Measurements from ENCODE around the gene IRS2. TPM values are rescaled to one million over a fixed set of nuclear protein-coding genes. Genes with fewer than 3 reads are reported as not detected.

Gene IRS2
- polyA plus RNA-seq, 1 of the 3 experiments (the other 2 are of a cell fraction) = 7.0 TPM

GRCh38 chr13:109728791-109729731, 57.3 kb downstream of the IRS2 start:
- WGBS (ENCODE audit: low lambda C conversion rate) = 80% methylated on average over 17 of the region's 17 CpGs
- peaks cover 0 to 25% of the 10 kb centered on the region in 2 experiments; a peak in 2 of 4 replicates for H3K4me1 ChIP-seq (ENCODE audit: control insufficient read depth in 1 of 2, insufficient read depth in 2 of 2, low read depth in 1 of 2, low read length in 1 of 2)
- CTCF ChIA-PET = interaction anchor here (0.6 to 0.9 kb wide), 3 partner anchors 15 to 581 kb away, joined by 3 read pairs; no protein-coding TSS in a partner anchor
- H3K4me2 ChIP-seq = no peak overlapping the region
- H3K79me2 ChIP-seq (ENCODE audit: insufficient read depth) = no peaks in the 10 kb centered on the region
- H3K27me3 ChIP-seq (ENCODE audit: insufficient read depth) = no peaks in the 10 kb centered on the region
- peak overlapping the region in 1 of 2 experiments; percentile 79; a peak in 2 of 4 replicates for H3K27ac ChIP-seq (ENCODE audit: low read depth in 2 of 2, low read length in 1 of 2)
- H3K36me3 ChIP-seq (replicated peaks in 1 of 2; ENCODE audit: control insufficient read depth in 1 of 2, insufficient read depth in 2 of 2, low read length in 1 of 2) = no peaks in the 10 kb centered on the region
- H4K20me1 ChIP-seq (ENCODE audit: insufficient read depth) = no peaks in the 10 kb centered on the region
- H3F3A ChIP-seq (replicated peaks; ENCODE audit: insufficient read depth) = no peaks in the 10 kb centered on the region
- H3K9ac ChIP-seq = no peak overlapping the region
- H2AFZ ChIP-seq (ENCODE audit: low read depth) = 0 out of 2 replicates have a peak overlapping the region, but pooled peaks have one; percentile 18
- no peaks in the 10 kb centered on the region for H3K9me2 ChIP-seq
- POLR2A ChIA-PET = interaction anchor here (0.5 to 1.1 kb wide), 2 partner anchors 15 to 18 kb away, joined by 3 to 4 read pairs; no protein-coding TSS in a partner anchor
- DNase-seq = peak; percentile 53
- no peak overlapping the region for H3K4me3 ChIP-seq (ENCODE audit: low read depth in 2 of 2, low read length in 1 of 2)
- H3K9me3 ChIP-seq = no peaks in the 10 kb centered on the region
- no peak for TF ChIP-seq SMC3 (IDR thresholded peaks at IDR 0.05; ENCODE audit: low read depth, low read length)
- no peak for TF ChIP-seq TEAD4 (IDR thresholded peaks at IDR 0.05; ENCODE audit: borderline replicate concordance, insufficient read depth)
- TF ChIP-seq USF2 (IDR thresholded peaks at IDR 0.05; ENCODE audit: borderline replicate concordance, low read depth, low read length) = no peak
- TF ChIP-seq RFX5 (IDR thresholded peaks at IDR 0.05; ENCODE audit: low read length) = no peak
- no peak for TF ChIP-seq GATA2 (CRISPR knock-in tag; IDR thresholded peaks at IDR 0.05)
- TF ChIP-seq REST (IDR thresholded peaks at IDR 0.05; ENCODE audit: low read depth, low read length) = no peak

GRCh38 chr13:109728061-109728460, 58.3 kb downstream of the IRS2 start:
- no peak for DNase-seq
- Histone ChIP-seq H2AFZ (ENCODE audit: low read depth) (no peak overlapping the region), H4K20me1 (ENCODE audit: insufficient read depth) (no peaks in the 10 kb centered on the region), H3K4me1 (ENCODE audit: control insufficient read depth in 1 of 2, insufficient read depth in 2 of 2, low read depth in 1 of 2, low read length in 1 of 2) (peaks cover 0 to 26% of the 10 kb centered on the region in 2 experiments; a peak in 2 of 4 replicates), H3K27me3 (ENCODE audit: insufficient read depth) (no peaks in the 10 kb centered on the region), H3K36me3 (replicated peaks in 1 of 2; ENCODE audit: control insufficient read depth in 1 of 2, insufficient read depth in 2 of 2, low read length in 1 of 2) (no peaks in the 10 kb centered on the region), H3K4me2 (no peak overlapping the region), H3K79me2 (ENCODE audit: insufficient read depth) (no peaks in the 10 kb centered on the region), H3K9me2 (no peaks in the 10 kb centered on the region), H3K27ac (ENCODE audit: low read depth in 2 of 2, low read length in 1 of 2) (no peak overlapping the region; a peak in 1 of 4 replicates), H3K4me3 (ENCODE audit: low read depth in 2 of 2, low read length in 1 of 2) (no peak overlapping the region), H3F3A (replicated peaks; ENCODE audit: insufficient read depth) (no peaks in the 10 kb centered on the region), H3K9me3 (no peaks in the 10 kb centered on the region), H3K9ac (no peak overlapping the region)
- ChIA-PET POLR2A (no interaction called here), CTCF (interaction anchor here (0.7 kb wide), 1 partner anchor 9 kb away, joined by 3 read pairs; no protein-coding TSS in a partner anchor)
- WGBS (ENCODE audit: low lambda C conversion rate) = 88% methylated on average over 10 of the region's 10 CpGs
- TF ChIP-seq PBX3 (IDR thresholded peaks at IDR 0.05) (no peak), USF1 (IDR thresholded peaks at IDR 0.05; ENCODE audit: borderline replicate concordance, low read depth) (no peak), POLR2AphosphoS5 (IDR thresholded peaks at IDR 0.05; ENCODE audit: low read depth, low read length) (no peak), FOSL2 (IDR thresholded peaks at IDR 0.05; ENCODE audit: borderline replicate concordance, low read depth) (no peak), SIN3A (IDR thresholded peaks at IDR 0.05; ENCODE audit: borderline replicate concordance, low read depth, low read length) (no peak), IRF3 (IDR thresholded peaks at IDR 0.05; ENCODE audit: low read depth, low read length) (no peak)

Measured in SK-N-SH (cell line).